Right lobe of liver (tissue), 6 donors: Measurements from ENCODE around the gene CCDC51. TPM values are rescaled to one million over a fixed set of nuclear protein-coding genes. Genes with fewer than 3 reads are reported as not detected.

ENCODE experiments used
- ATAC-seq, 4 donors: fragments of 200-7000 bp; cut with Tn5 transposase; one replicate each; pipeline ENCODE4 v1.9.1; 2020; ENCODE audit warnings: mild to moderate bottlenecking in 4 of 4, moderate library complexity in 4 of 4
- DNase-seq, 3 donors: peaks; one replicate each; pipeline ENCODE4 v3.0.0-alpha.2; 2020
- H3K27ac ChIP-seq, 3 donors: fragments of 200-600 bp; one replicate each; pipeline ENCODE4 v1.8.0; 2022
- H3K27me3 ChIP-seq, 2 donors: fragments of 200-600 bp; one replicate each; pipeline ENCODE4 v1.8.0; 2022
- H3K36me3 ChIP-seq, 4 donors: fragments of 200-600 bp; sonication (generic) in 1 of 4; one replicate each; pipeline versions ENCODE4 v1.5.1 to v1.8.0; 2017 to 2022; ENCODE audit warnings: control low read depth in 1 of 4
- H3K4me1 ChIP-seq, 4 donors: fragments of 200-600 bp; sonication (generic) in 1 of 4; one replicate each; pipeline versions ENCODE4 v1.5.1 to v1.8.0; 2017 to 2022; ENCODE audit warnings: control low read depth in 1 of 4
- H3K4me3 ChIP-seq, 3 donors: fragments of 200-600 bp; one replicate each; pipeline ENCODE4 v1.8.0; 2022
- H3K9me3 ChIP-seq, 4 donors: fragments of 200-600 bp; sonication (generic) in 1 of 4; one replicate each; pipeline versions ENCODE4 v1.5.1 to v1.8.0; 2017 to 2022; ENCODE audit warnings: control low read depth in 1 of 4
- CTCF ChIP-seq, 4 donors: fragments of 200-600 bp in 3 of 4; fragments of 450-650 bp in 1 of 4; IDR thresholded peaks; one replicate each; pipeline versions ENCODE4 v1.5.1 to v1.8.0; 2016 to 2022; ENCODE audit warnings: antibody characterized with exemption in 4 of 4, mild to moderate bottlenecking in 2 of 4
- POLR2A ChIP-seq: fragments of 450-650 bp; IDR thresholded peaks from one replicate; pipeline ENCODE4 v1.6.1; 2017; ENCODE audit warnings: antibody characterized with exemption, mild to moderate bottlenecking
- WGBS: methylation state at CpG from one replicate; pipeline ENCODE4 v1.1.6; 2018; ENCODE audit warnings: low coverage, low lambda C conversion rate; ENCODE audit not compliant: insufficient coverage; ENCODE audit errors: missing lambda C conversion rate; 5-methylcytosine and 5-hydroxymethylcytosine counted together
- intact Hi-C, 2 donors: fragments of 100-400 bp; cut with DNase I; formaldehyde crosslinking; loops; one replicate each; pipeline versions ENCODE4 v1.11.2 to v1.14.1; 2022
- total RNA-seq, 6 experiments: library from RNA; depleted of rRNA in 2 of 6; stranded (reverse); fragments of >200 nt in 2 of 6; fragmentation: NEBNext Ultra II Directional in 3 of 6; extraction: Animal tissue kit (Norgen Biotek cat#: 25700) in 3 of 6; gene quantifications; one replicate each; pipeline versions ENCODE4 v1.1.0 to v1.2.4, GENCODE V29; 2016 to 2023
- donor health status: DM: no; HTN: yes; CAD: no.
- donor health status: DM: no; HTN: no; CAD: no.
- donor health status: DM: no; HTN: no; CAD: no.
- donor health status: DM: no; HTN: yes; CAD: no.
- donor health status: DM: no; HTN: yes; CAD: no.

The CCDC51 gene
- total RNA-seq, 6 experiments from 2014 or later: 5.9 to 16.0 (median 8.1) TPM

- DNase-seq: no peak
- H3K9me3 ChIP-seq: no peaks in the 10 kb centered on the region
- intact Hi-C loops: loop anchor here in 1 of 2 donors (10.0 kb wide), 1 partner anchor 160 kb away; the partner anchor contains the start of gene PFKFB4
- H3K4me1 ChIP-seq: no peaks in the 10 kb centered on the region
- no peak overlapping the region for H3K4me3 ChIP-seq
- WGBS: 61% methylated on average over 2 of the region's 2 CpGs
- no peaks in the 10 kb centered on the region for H3K36me3 ChIP-seq
- TF ChIP-seq CTCF (IDR thresholded peaks at IDR 0.05) (no peak), POLR2A (no peak)
- ATAC-seq: no peak
- no peak overlapping the region for H3K27ac ChIP-seq
- H3K27me3 ChIP-seq: no peaks in the 10 kb centered on the region
These were observed 45.5 kb downstream of the CCDC51 start for GRCh38 chr3:48394391-48394790.

GRCh38 chr3:48388966-48389365 lies 51.0 kb downstream of the CCDC51 start:
- WGBS: 50% methylated on average over 2 of the region's 2 CpGs
- TF ChIP-seq POLR2A: no peak
- TF ChIP-seq CTCF (IDR thresholded peaks at IDR 0.05): no peak
- Histone ChIP-seq H3K27me3 (no peaks in the 10 kb centered on the region), H3K4me3 (no peak overlapping the region), H3K9me3 (no peaks in the 10 kb centered on the region), H3K4me1 (no peaks in the 10 kb centered on the region), H3K27ac (no peak overlapping the region), H3K36me3 (no peaks in the 10 kb centered on the region)
- no peak for DNase-seq
- intact Hi-C loops: no loop called here
- ATAC-seq: no peak

GRCh38 chr3:48387634-48388033 lies 52.3 kb downstream of the CCDC51 start:
- no peak for ATAC-seq
- Histone ChIP-seq H3K9me3 (no peaks in the 10 kb centered on the region), H3K36me3 (no peaks in the 10 kb centered on the region), H3K4me3 (no peak overlapping the region), H3K27ac (no peak overlapping the region), H3K27me3 (no peaks in the 10 kb centered on the region), H3K4me1 (no peaks in the 10 kb centered on the region)
- no peak for TF ChIP-seq CTCF (IDR thresholded peaks at IDR 0.05)
- no peak for TF ChIP-seq POLR2A
- intact Hi-C loops: no loop called here
- no peak for DNase-seq

Other genes with a start within 250 kb of the CCDC51 start
- gene CAMP, start 216.6 kb downstream of the CCDC51 start, total RNA-seq: under 1 TPM in 2 of 6 experiments, not detected in 4; 0.46 to 0.50 TPM
- 1 to 10 TPM; 2.2 to 3.6 (median 2.5) TPM for gene ZNF589, start 199.0 kb downstream of the CCDC51 start, total RNA-seq
- 10 to 100 TPM in 5 of 6 experiments, 1 to 10 TPM in 1; 9.4 to 19.2 (median 13.5) TPM for gene NME6, start 138.8 kb downstream of the CCDC51 start, total RNA-seq
- gene SPINK8, start 106.5 kb downstream of the CCDC51 start, total RNA-seq: not detected
- gene FBXW12, start 67.9 kb downstream of the CCDC51 start, total RNA-seq: not detected
- 100 to 1,000 TPM in 2 of 6 experiments, 10 to 100 TPM in 4; 65.9 to 132 (median 86.5) TPM for gene PLXNB1, start 10.0 kb downstream of the CCDC51 start, total RNA-seq
- 100 to 1,000 TPM in 2 of 6 experiments, 10 to 100 TPM in 4; 64.8 to 182 (median 80.1) TPM for gene TMA7, start 138 bp upstream of the CCDC51 start, total RNA-seq
- gene ATRIP, start 6.6 kb upstream of the CCDC51 start, total RNA-seq: 1 to 10 TPM; 2.4 to 4.5 (median 3.2) TPM
- gene SHISA5, start 64.1 kb upstream of the CCDC51 start, total RNA-seq: 100 to 1,000 TPM in 4 of 6 experiments, 10 to 100 TPM in 2; 76.3 to 118 (median 101) TPM
- gene PFKFB4, start 116.7 kb upstream of the CCDC51 start, total RNA-seq: 10 to 100 TPM in 1 of 6 experiments, 1 to 10 TPM in 4, under 1 TPM in 1; 0.59 to 10.8 (median 1.4) TPM
- gene UCN2, start 123.7 kb upstream of the CCDC51 start, total RNA-seq: not detected
- 1 to 10 TPM in 4 of 6 experiments, under 1 TPM in 2; 0.31 to 1.7 (median 1.1) TPM for gene COL7A1, start 155.2 kb upstream of the CCDC51 start, total RNA-seq
- gene UQCRC1, start 169.5 kb upstream of the CCDC51 start, total RNA-seq: 100 to 1,000 TPM; 176 to 329 (median 213) TPM
- gene TMEM89, start 181.7 kb upstream of the CCDC51 start, total RNA-seq: not detected
- gene SLC26A6, start 195.3 kb upstream of the CCDC51 start, total RNA-seq: 1 to 10 TPM; 6.6 to 9.9 (median 8.6) TPM
- gene CELSR3, start 222.8 kb upstream of the CCDC51 start, total RNA-seq: under 1 TPM; 0.15 to 0.68 (median 0.34) TPM
- gene NCKIPSD, start 245.8 kb upstream of the CCDC51 start, total RNA-seq: 10 to 100 TPM in 4 of 6 experiments, 1 to 10 TPM in 2; 6.8 to 27.3 (median 12.3) TPM